Measurements from ENCODE around the gene TRIP10. TPM values are rescaled to one million over a fixed set of nuclear protein-coding genes. Genes with fewer than 3 reads are reported as not detected.
A peak's percentile ranks its signal among the peaks of the same experiment; 100 is the strongest.

TRIP10 gene
- total and polyA plus RNA-seq, 2 of the 13 experiments (the other 11 are each of a cell fraction or from before 2014, with no cell fraction given) = 32.5 to 33.2 TPM

GRCh38 chr19:6752256-6753177 is 13.0 kb downstream of the TRIP10 start (continued):
- TF ChIP-seq SP4 (CRISPR knock-in tag; IDR thresholded peaks at IDR 0.05) (no peak; the same call in 1 of the 2 replicates), FIP1L1 (IDR thresholded peaks at IDR 0.05; ENCODE audit: borderline replicate concordance, insufficient read depth, low read depth, low read length) (no peak), REL (CRISPR knock-in tag; conservative IDR thresholded peaks at IDR 0.05) (no peak), RORA (CRISPR knock-in tag; IDR thresholded peaks at IDR 0.05) (no peak), FOXM1 (CRISPR knock-in tag; IDR thresholded peaks at IDR 0.05) (no peak), ZNF800 (CRISPR knock-in tag; IDR thresholded peaks at IDR 0.05) (peak; percentile 80), AKAP8 (CRISPR knock-in tag; IDR thresholded peaks at IDR 0.05) (no peak; the same call in 1 of the 2 replicates), ZFYVE20 (CRISPR knock-in tag; IDR thresholded peaks at IDR 0.05; ENCODE audit: borderline replicate concordance, low read depth) (no peak), ZNF441 (CRISPR knock-in tag; IDR thresholded peaks at IDR 0.05; ENCODE audit: borderline replicate concordance) (peak; percentile 47; the same call in 1 of the 2 replicates), ZNF451 (CRISPR knock-in tag; IDR thresholded peaks at IDR 0.05) (no peak), ZNF577 (CRISPR knock-in tag; IDR thresholded peaks at IDR 0.05; ENCODE audit: borderline replicate concordance, low read depth) (no peak), ZNF430 (CRISPR knock-in tag; IDR thresholded peaks at IDR 0.05) (peak; percentile 27; the same call in 1 of the 2 replicates), PAX8 (CRISPR knock-in tag; IDR thresholded peaks at IDR 0.05; ENCODE audit: borderline replicate concordance) (no peak; the same call in 1 of the 2 replicates), ZSCAN22 (CRISPR knock-in tag; IDR thresholded peaks at IDR 0.05) (no peak), ZNF749 (CRISPR knock-in tag; IDR thresholded peaks at IDR 0.05; ENCODE audit: borderline replicate concordance) (no peak), BCL3 (CRISPR knock-in tag; IDR thresholded peaks at IDR 0.05) (peak; percentile 76), ZFP41 (CRISPR knock-in tag; IDR thresholded peaks at IDR 0.05; ENCODE audit: borderline replicate concordance) (0 out of 2 replicates have a peak, but pooled peaks have one; percentile 74), MED8 (CRISPR knock-in tag; IDR thresholded peaks at IDR 0.05; ENCODE audit: insufficient replicate concordance) (peak; percentile 85), ZFP36L1 (CRISPR knock-in tag; IDR thresholded peaks at IDR 0.05) (no peak; the same call in 1 of the 2 replicates), KAT7 (CRISPR knock-in tag; IDR thresholded peaks at IDR 0.05; ENCODE audit: borderline replicate concordance) (no peak), MBD4 (IDR thresholded peaks at IDR 0.05; ENCODE audit: borderline replicate concordance, low read length) (no peak), ZNF503 (CRISPR knock-in tag; IDR thresholded peaks at IDR 0.05) (no peak)

Measured in HepG2 (cell line).